Neural progenitor cell (in vitro differentiated cells): ENCODE results near the gene ERGIC3.

ENCODE experiments used
- EZH2 ChIP-seq: fragments of 200-600 bp; sonication (generic); IDR thresholded peaks from 2 replicates; pipeline ENCODE4 v1.6.1; 2017; ENCODE audit warnings: antibody characterized with exemption, mild to moderate bottlenecking, moderate library complexity
- EZH2phosphoT487 ChIP-seq: fragments of 200-600 bp; sonication (generic); IDR thresholded peaks from 2 replicates; pipeline ENCODE4 v1.6.1; 2017; ENCODE audit warnings: antibody characterized with exemption
- TF ChIP-seq, protein P1 (sequence below): fragments of 200-600 bp; sonication (generic); IDR thresholded peaks from 2 replicates; pipeline ENCODE4 v1.5.1; 2017; ENCODE audit warnings: antibody characterized with exemption, mild to moderate bottlenecking

DNA sequence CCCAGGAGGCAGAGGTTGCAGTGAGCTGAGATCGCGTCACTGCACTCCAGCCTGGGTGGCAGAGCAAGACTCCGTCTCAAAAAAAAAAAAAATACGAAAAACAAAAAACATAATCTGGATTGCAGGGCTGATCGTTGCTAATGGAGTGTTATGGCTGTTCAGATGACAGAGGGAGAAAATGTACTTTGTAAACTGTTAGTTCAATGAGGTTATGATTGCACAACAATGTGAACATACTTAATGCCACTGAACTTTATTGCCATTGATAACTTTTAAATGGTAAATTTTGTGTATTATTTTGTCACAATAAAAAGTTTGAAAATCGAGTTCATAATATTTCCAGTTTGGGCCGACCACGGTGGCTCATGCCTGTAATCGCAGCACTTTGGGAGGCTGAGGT, 22.9 kb upstream of the ERGIC3 start:
- TF ChIP-seq, protein P1, sequence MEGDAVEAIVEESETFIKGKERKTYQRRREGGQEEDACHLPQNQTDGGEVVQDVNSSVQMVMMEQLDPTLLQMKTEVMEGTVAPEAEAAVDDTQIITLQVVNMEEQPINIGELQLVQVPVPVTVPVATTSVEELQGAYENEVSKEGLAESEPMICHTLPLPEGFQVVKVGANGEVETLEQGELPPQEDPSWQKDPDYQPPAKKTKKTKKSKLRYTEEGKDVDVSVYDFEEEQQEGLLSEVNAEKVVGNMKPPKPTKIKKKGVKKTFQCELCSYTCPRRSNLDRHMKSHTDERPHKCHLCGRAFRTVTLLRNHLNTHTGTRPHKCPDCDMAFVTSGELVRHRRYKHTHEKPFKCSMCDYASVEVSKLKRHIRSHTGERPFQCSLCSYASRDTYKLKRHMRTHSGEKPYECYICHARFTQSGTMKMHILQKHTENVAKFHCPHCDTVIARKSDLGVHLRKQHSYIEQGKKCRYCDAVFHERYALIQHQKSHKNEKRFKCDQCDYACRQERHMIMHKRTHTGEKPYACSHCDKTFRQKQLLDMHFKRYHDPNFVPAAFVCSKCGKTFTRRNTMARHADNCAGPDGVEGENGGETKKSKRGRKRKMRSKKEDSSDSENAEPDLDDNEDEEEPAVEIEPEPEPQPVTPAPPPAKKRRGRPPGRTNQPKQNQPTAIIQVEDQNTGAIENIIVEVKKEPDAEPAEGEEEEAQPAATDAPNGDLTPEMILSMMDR, result no peak
- no peak for TF ChIP-seq EZH2
- TF ChIP-seq EZH2phosphoT487, result no peak
